Muscle layer of colon (tissue), 2 donors: ENCODE data around the gene TAMALIN.

Experiments used
- H3K27ac ChIP-seq: one replicate; pipeline ENCODE4 v1.7.0; 2013; ENCODE audit warnings: low read depth, mild to moderate bottlenecking, low read length, moderate library complexity
- H3K27me3 ChIP-seq, 2 donors: one replicate each; pipeline ENCODE4 v1.7.0; 2013; ENCODE audit warnings: low read length in 2 of 2, mild to moderate bottlenecking in 2 of 2; ENCODE audit not compliant: insufficient read depth in 2 of 2, control insufficient read depth in 1 of 2
- H3K36me3 ChIP-seq: one replicate; pipeline ENCODE4 v1.7.0; 2013; ENCODE audit warnings: mild to moderate bottlenecking, low read length; ENCODE audit not compliant: insufficient read depth
- H3K4me1 ChIP-seq: one replicate; pipeline ENCODE4 v1.7.0; 2013; ENCODE audit warnings: mild to moderate bottlenecking, low read length; ENCODE audit not compliant: insufficient read depth
- H3K4me3 ChIP-seq, 2 donors: one replicate each; pipeline ENCODE4 v1.7.0; 2013; ENCODE audit warnings: low read length in 2 of 2, low read depth in 1 of 2, mild to moderate bottlenecking in 1 of 2, moderate library complexity in 1 of 2
- H3K9ac ChIP-seq: one replicate; pipeline ENCODE4 v1.7.0; 2013; ENCODE audit warnings: low read length
- H3K9me3 ChIP-seq: one replicate; pipeline ENCODE4 v1.7.0; 2013; ENCODE audit warnings: mild to moderate bottlenecking, low read length
- donor health status: abdominal sarcoma.
- donor health status: Adenocarcinoma of cecum.

Gene TAMALIN

GRCh38 chr12:52005903-52006703, 643 bp upstream of the TAMALIN start:
- Histone ChIP-seq H3K4me3 (peak overlapping the region in 1 of 2 donors; percentile 45), H3K27ac (no peak overlapping the region), H3K9me3 (no peaks in the 10 kb centered on the region), H3K4me1 (peaks cover 30% of the 10 kb centered on the region), H3K9ac (no peak overlapping the region), H3K36me3 (no peaks in the 10 kb centered on the region), H3K27me3 (peaks cover 0 to 36% of the 10 kb centered on the region in 2 donors)

GRCh38 chr12:52007158-52007921, 594 bp downstream of the TAMALIN start:
- H3K27me3 ChIP-seq: peaks cover 0 to 36% of the 10 kb centered on the region in 2 donors
- H3K27ac ChIP-seq: peak overlapping the region; percentile 29
- H3K9me3 ChIP-seq: no peaks in the 10 kb centered on the region
- no peaks in the 10 kb centered on the region for H3K36me3 ChIP-seq
- peak overlapping the region; percentile 45 to 58 for H3K4me3 ChIP-seq
- peak overlapping the region; percentile 39 for H3K9ac ChIP-seq
- peaks cover 34% of the 10 kb centered on the region for H3K4me1 ChIP-seq

- Histone ChIP-seq H3K9me3 (no peaks in the 10 kb centered on the region), H3K9ac (peak overlapping the region; percentile 39), H3K27me3 (peaks cover 0 to 36% of the 10 kb centered on the region in 2 donors), H3K27ac (peak overlapping the region; percentile 19), H3K4me1 (peaks cover 34% of the 10 kb centered on the region), H3K36me3 (no peaks in the 10 kb centered on the region), H3K4me3 (peak overlapping the region; percentile 45 to 58)
Observed at GRCh38 chr12:52007982-52008510, 1.3 kb downstream of the TAMALIN start.

GRCh38 chr12:52009081-52009751, 2.5 kb downstream of the TAMALIN start:
- Histone ChIP-seq H3K9me3 (no peaks in the 10 kb centered on the region), H3K27me3 (peaks cover 0 to 33% of the 10 kb centered on the region in 2 donors), H3K9ac (no peak overlapping the region), H3K27ac (no peak overlapping the region), H3K4me3 (peak overlapping the region in 1 of 2 donors; percentile 58), H3K36me3 (peaks cover 6% of the 10 kb centered on the region), H3K4me1 (peaks cover 34% of the 10 kb centered on the region)

GRCh38 chr12:52010152-52010622, 3.4 kb downstream of the TAMALIN start:
- Histone ChIP-seq H3K27me3 (peaks cover 0 to 26% of the 10 kb centered on the region in 2 donors), H3K4me3 (peak overlapping the region in 1 of 2 donors; percentile 29), H3K9ac (peak overlapping the region; percentile 34), H3K36me3 (peaks cover 6% of the 10 kb centered on the region), H3K9me3 (no peaks in the 10 kb centered on the region), H3K27ac (peak overlapping the region; percentile 52), H3K4me1 (peaks cover 34% of the 10 kb centered on the region)

GRCh38 chr12:52010692-52011601, 4.2 kb downstream of the TAMALIN start:
- Histone ChIP-seq H3K9me3 (no peaks in the 10 kb centered on the region), H3K36me3 (peaks cover 6% of the 10 kb centered on the region), H3K4me1 (peaks cover 34% of the 10 kb centered on the region), H3K27ac (peak overlapping the region; percentile 34), H3K9ac (peak overlapping the region; percentile 34), H3K27me3 (peaks cover 0 to 21% of the 10 kb centered on the region in 2 donors), H3K4me3 (peak overlapping the region in 1 of 2 donors; percentile 29)

GRCh38 chr12:52011602-52012214, 5.0 kb downstream of the TAMALIN start:
- Histone ChIP-seq H3K4me3 (no peak overlapping the region), H3K27ac (no peak overlapping the region), H3K9me3 (no peaks in the 10 kb centered on the region), H3K9ac (no peak overlapping the region), H3K27me3 (peaks cover 0 to 13% of the 10 kb centered on the region in 2 donors), H3K4me1 (peaks cover 34% of the 10 kb centered on the region), H3K36me3 (peaks cover 6% of the 10 kb centered on the region)

GRCh38 chr12:52013626-52014310, 7.0 kb downstream of the TAMALIN start:
- Histone ChIP-seq H3K9ac (no peak overlapping the region), H3K36me3 (peaks cover 6% of the 10 kb centered on the region), H3K27me3 (no peaks in the 10 kb centered on the region), H3K4me3 (no peak overlapping the region), H3K4me1 (peaks cover 27% of the 10 kb centered on the region), H3K27ac (no peak overlapping the region), H3K9me3 (no peaks in the 10 kb centered on the region)

GRCh38 chr12:52014567-52015530, 8.1 kb downstream of the TAMALIN start:
- Histone ChIP-seq H3K9ac (no peak overlapping the region), H3K27me3 (no peaks in the 10 kb centered on the region), H3K4me3 (no peak overlapping the region), H3K4me1 (peaks cover 16% of the 10 kb centered on the region), H3K36me3 (peaks cover 6% of the 10 kb centered on the region), H3K27ac (no peak overlapping the region), H3K9me3 (no peaks in the 10 kb centered on the region)
